Mononuclear cell (primary cell): ENCODE data around the gene EFCAB12. TPM values are rescaled to one million over a fixed set of nuclear protein-coding genes. Genes with fewer than 3 reads are reported as not detected.

ENCODE experiments used
- H3K27me3 ChIP-seq: 2 replicates; pipeline ENCODE4 v1.6.0; 2011; ENCODE audit warnings: low read length, control low read depth; ENCODE audit not compliant: insufficient read depth
- H3K4me1 ChIP-seq: 2 replicates; pipeline ENCODE4 v1.5.1; 2011; ENCODE audit warnings: mild to moderate bottlenecking, low read length, control low read depth; ENCODE audit not compliant: insufficient read depth
- H3K4me3 ChIP-seq: 2 replicates; pipeline ENCODE4 v1.5.1; 2011; ENCODE audit warnings: mild to moderate bottlenecking, low read length, moderate library complexity
- H3K9me3 ChIP-seq: 2 replicates; pipeline ENCODE4 v1.5.1; 2011; ENCODE audit warnings: low read depth, mild to moderate bottlenecking, control low read depth, low read length
- total RNA-seq: library from RNA; depleted of rRNA; stranded (reverse); fragments of >200 nt; gene quantifications from one replicate; pipeline ENCODE4 v1.2.3, GENCODE V29; 2012

Gene EFCAB12
- 1.4 TPM for total RNA-seq

GRCh38 chr3:129428376-129429079 is at the start of gene EFCAB12:
TSS of gene EFCAB12 (minus strand) at chr3:129428636. CDS start at chr3:129428488, 148 bp downstream.
- H3K4me3 ChIP-seq, result peak within 1 kb of the TSS; percentile 33
- H3K4me1 ChIP-seq, result peaks cover 25% of the 10 kb centered on the region
- no peaks in the 10 kb centered on the region for H3K27me3 ChIP-seq
- H3K9me3 ChIP-seq, result no peaks in the 10 kb centered on the region

GRCh38 chr3:129476586-129476985 is 48.1 kb upstream of the EFCAB12 start:
- H3K9me3 ChIP-seq, result no peaks in the 10 kb centered on the region
- no peaks in the 10 kb centered on the region for H3K27me3 ChIP-seq
- peaks cover 1% of the 10 kb centered on the region for H3K4me1 ChIP-seq
- H3K4me3 ChIP-seq, result no peak overlapping the region

DNA sequence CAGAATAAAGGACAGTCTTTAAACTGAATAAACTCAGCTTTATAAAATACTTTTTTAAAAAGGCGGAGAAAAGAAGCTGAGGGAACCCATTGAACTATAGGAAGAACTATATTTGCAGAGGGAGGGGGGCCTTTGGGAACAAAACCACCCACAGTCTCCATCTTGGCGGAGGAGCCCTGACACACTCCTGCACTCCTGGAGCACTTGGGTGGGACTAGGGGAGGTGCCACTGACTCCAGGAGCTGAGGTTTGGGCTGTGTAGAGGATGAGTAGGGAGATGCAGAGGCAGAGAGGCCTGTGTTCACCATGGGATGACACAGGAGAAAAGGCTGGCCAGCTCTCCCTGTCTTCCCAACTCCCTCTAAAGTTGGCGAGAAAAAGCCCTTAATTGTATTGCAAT is 47.4 kb upstream of the EFCAB12 start:
- no peaks in the 10 kb centered on the region for H3K4me1 ChIP-seq
- no peaks in the 10 kb centered on the region for H3K9me3 ChIP-seq
- no peak overlapping the region for H3K4me3 ChIP-seq
- H3K27me3 ChIP-seq, result no peaks in the 10 kb centered on the region

DNA sequence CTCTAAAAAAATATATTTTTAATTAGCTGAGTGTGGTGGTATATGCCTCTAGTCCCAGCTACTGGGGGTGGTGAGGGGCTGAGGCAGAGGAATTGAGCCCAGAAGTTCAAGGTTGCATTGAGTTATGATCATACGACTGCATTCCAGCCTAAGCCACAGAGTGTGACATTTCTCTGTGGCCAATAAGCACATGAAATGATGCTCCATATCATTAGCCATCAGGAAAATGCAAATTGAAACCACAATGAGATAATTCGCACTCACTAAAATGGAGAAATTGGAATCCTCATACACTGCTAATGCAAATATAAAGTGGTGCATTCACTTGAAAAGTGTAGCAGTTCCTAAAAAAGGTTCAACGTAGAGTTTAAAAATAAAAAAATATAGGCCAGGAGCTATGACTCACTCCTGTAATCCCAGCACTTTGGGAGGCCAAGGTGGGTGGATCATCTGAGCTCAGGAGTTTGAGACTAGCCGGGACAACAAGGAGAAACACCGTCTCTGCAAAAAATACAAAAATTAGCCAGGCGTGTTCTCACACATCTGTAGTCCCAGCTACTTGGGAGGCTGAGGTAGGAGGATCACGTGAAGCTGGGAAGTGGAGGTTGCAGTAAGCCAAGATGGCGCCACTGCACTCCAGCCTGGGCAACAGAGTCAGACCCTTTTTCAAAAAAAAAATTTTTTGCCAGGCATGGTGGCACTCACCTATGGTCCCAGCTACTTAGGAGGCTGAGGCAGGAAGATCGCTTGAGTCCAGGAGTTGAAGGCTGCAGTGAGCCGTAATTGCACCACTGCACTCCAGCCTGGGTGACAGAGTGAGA is 46.8 kb upstream of the EFCAB12 start:
- Histone ChIP-seq H3K9me3 (no peaks in the 10 kb centered on the region), H3K27me3 (no peaks in the 10 kb centered on the region), H3K4me1 (no peaks in the 10 kb centered on the region), H3K4me3 (no peak overlapping the region)

- H3K4me3 ChIP-seq, result no peak overlapping the region
- no peaks in the 10 kb centered on the region for H3K9me3 ChIP-seq
- H3K4me1 ChIP-seq, result no peaks in the 10 kb centered on the region
- no peaks in the 10 kb centered on the region for H3K27me3 ChIP-seq
These were observed 45.3 kb upstream of the EFCAB12 start for GRCh38 chr3:129473769-129474152.

DNA sequence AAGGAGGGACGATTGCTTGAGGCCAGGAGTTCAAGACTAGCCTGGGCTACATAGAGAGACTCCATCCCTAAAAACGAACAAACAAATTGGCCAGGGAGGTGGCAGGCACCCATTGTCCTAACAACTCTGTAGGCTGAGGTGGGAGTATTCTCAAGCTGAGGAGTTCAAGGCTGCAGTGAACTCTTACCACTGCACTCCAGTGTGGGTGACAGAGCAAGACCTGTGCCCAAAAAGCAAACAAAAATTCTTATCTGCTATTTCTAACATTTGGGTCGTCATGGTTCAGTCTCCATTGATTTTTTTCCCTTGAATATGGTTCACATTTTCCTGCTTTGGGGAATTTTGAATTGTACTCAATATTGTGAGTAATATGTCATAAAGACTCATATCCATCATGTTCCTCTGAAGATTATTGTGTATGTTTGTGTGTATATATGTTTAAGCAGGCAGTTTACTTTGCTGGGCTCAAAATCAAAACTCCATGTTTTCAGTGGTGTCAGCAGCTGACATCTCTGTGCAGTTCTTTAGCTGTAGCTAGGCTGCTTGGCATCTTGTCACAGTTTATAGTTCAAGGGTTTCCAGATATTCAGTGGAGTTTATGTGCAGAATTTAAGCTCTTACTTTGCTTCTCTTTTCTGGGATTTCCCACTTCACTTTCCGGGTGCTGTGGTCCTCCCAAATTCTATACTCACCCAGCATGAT is 44.8 kb upstream of the EFCAB12 start:
- no peaks in the 10 kb centered on the region for H3K27me3 ChIP-seq
- H3K9me3 ChIP-seq, result no peaks in the 10 kb centered on the region
- H3K4me1 ChIP-seq, result no peaks in the 10 kb centered on the region
- no peak overlapping the region for H3K4me3 ChIP-seq

- H3K4me3 ChIP-seq, result no peak overlapping the region
- no peaks in the 10 kb centered on the region for H3K4me1 ChIP-seq
- no peaks in the 10 kb centered on the region for H3K27me3 ChIP-seq
- H3K9me3 ChIP-seq, result no peaks in the 10 kb centered on the region
These were observed 42.4 kb upstream of the EFCAB12 start for GRCh38 chr3:129470861-129471260.

GRCh38 chr3:129469026-129469425 is 40.6 kb upstream of the EFCAB12 start:
- no peaks in the 10 kb centered on the region for H3K4me1 ChIP-seq
- H3K27me3 ChIP-seq, result no peaks in the 10 kb centered on the region
- no peak overlapping the region for H3K4me3 ChIP-seq
- H3K9me3 ChIP-seq, result no peaks in the 10 kb centered on the region

DNA sequence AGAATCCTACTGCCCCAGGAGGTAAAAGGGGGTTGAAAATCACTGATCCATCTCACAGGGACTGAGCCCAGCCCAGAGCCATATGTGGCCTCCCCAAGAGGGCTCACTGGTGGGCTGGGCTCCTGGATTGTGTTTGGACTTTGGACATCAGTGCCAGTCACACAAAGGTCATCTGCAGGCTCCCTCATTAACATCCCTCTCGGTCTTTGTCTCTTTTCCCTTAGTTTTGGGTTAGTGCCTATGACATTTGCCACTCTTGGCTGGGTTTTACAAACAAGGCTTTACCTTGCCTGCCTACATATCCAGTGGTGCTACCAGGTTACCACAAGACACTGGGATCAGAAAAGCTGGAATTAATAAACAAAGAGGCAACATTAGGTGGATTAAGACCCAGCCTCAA is 39.5 kb upstream of the EFCAB12 start:
- no peaks in the 10 kb centered on the region for H3K4me1 ChIP-seq
- H3K27me3 ChIP-seq, result no peaks in the 10 kb centered on the region
- H3K9me3 ChIP-seq, result no peaks in the 10 kb centered on the region
- no peak overlapping the region for H3K4me3 ChIP-seq

DNA sequence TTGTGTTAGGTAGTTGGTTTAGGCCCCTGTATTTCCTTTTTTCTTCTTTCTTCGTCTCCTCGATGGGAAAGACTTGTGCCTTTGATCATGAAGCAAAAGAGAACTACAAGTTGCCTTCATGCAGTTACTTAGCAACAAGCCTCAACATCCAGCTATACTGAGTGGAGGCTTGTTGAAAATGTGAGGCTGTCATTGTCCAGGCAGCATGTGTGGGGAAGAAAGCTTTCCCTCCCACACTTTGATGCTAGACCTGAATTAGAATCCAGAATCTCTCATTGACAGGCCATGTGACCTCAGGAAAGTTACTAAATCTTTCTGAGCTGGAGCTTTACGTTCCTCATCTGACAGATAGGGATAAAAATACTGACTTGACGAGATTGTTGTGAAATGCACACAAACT is 35.3 kb upstream of the EFCAB12 start:
- no peaks in the 10 kb centered on the region for H3K27me3 ChIP-seq
- no peak overlapping the region for H3K4me3 ChIP-seq
- H3K9me3 ChIP-seq, result no peaks in the 10 kb centered on the region
- H3K4me1 ChIP-seq, result no peaks in the 10 kb centered on the region

DNA sequence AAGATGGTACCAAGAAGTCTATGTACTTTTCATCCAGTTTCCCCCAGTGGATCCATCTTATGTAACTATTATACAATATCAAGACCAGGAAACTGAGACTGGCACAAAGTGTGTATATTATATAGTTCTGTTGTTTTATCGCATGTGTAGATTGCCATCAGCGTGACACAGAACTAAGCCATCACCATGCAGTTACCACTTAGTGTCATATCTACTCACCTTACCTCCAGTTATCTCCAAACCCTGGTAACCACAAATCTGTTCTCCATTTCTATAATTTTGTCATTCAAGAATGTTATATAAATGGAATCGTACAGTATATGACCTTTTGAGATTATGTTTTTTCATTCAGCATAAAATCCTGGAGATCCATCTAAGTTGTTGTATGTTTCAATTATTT is 34.7 kb upstream of the EFCAB12 start:
- Histone ChIP-seq H3K4me1 (no peaks in the 10 kb centered on the region), H3K4me3 (no peak overlapping the region), H3K9me3 (no peaks in the 10 kb centered on the region), H3K27me3 (no peaks in the 10 kb centered on the region)

- H3K9me3 ChIP-seq, result no peaks in the 10 kb centered on the region
- no peaks in the 10 kb centered on the region for H3K4me1 ChIP-seq
- H3K4me3 ChIP-seq, result no peak overlapping the region
- H3K27me3 ChIP-seq, result no peaks in the 10 kb centered on the region
These were observed 34.0 kb upstream of the EFCAB12 start for GRCh38 chr3:129462361-129462968.

GRCh38 chr3:129461461-129462146 is 33.2 kb upstream of the EFCAB12 start:
- Histone ChIP-seq H3K4me3 (no peak overlapping the region), H3K9me3 (no peaks in the 10 kb centered on the region), H3K27me3 (no peaks in the 10 kb centered on the region), H3K4me1 (no peaks in the 10 kb centered on the region)

DNA sequence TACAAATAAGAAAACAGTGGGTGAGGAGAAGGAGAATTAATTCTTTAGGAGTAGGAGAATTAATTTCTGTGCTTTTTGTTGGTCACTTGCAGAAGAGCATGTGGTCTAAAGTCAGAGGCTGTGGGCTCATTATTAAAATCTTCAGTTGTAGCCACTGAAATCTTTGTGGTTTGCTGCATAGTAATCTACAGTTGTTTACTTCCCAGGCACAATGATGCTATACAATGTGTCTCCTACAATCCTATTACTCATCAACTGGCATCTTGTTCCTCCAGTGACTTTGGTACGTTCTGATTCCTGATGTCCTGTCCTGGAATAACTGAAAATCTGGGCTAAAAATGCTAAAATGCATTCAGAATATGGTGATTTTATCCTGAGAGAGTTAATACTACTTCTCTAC is 32.6 kb upstream of the EFCAB12 start:
- Histone ChIP-seq H3K9me3 (no peaks in the 10 kb centered on the region), H3K27me3 (no peaks in the 10 kb centered on the region), H3K4me3 (no peak overlapping the region), H3K4me1 (no peaks in the 10 kb centered on the region)
